OCI-LY3 (cell line): ENCODE data around the gene TCF12.

ENCODE experiments used
- CTCF ChIP-seq: fragments of 200-600, 300-600 bp; sonication (generic); IDR thresholded peaks from 2 replicates; pipeline ENCODE4 v1.5.1; 2014; ENCODE audit warnings: antibody characterized with exemption, low read length, low read depth
- EZH2phosphoT487 ChIP-seq: fragments of 200-600 bp; shearing (Covaris generic); IDR thresholded peaks from 2 replicates; pipeline ENCODE4 v1.6.1; 2018; ENCODE audit warnings: antibody characterized with exemption, mixed run types, low read depth

GRCh38 chr15:56996746-56997470, 78.5 kb downstream of the TCF12 start:
- TF ChIP-seq CTCF (no peak), EZH2phosphoT487 (no peak)
